Measurements from ENCODE around the gene CHERP. TPM values are rescaled to one million over a fixed set of nuclear protein-coding genes. Genes with fewer than 3 reads are reported as not detected.
A peak's percentile ranks its signal among the peaks of the same experiment; 100 is the strongest.

Gene CHERP
- total and polyA plus RNA-seq, 2 of the 8 experiments (the other 6 are each of a cell fraction or from before 2014, with no cell fraction given): 13.9 to 73.7 TPM

DNA sequence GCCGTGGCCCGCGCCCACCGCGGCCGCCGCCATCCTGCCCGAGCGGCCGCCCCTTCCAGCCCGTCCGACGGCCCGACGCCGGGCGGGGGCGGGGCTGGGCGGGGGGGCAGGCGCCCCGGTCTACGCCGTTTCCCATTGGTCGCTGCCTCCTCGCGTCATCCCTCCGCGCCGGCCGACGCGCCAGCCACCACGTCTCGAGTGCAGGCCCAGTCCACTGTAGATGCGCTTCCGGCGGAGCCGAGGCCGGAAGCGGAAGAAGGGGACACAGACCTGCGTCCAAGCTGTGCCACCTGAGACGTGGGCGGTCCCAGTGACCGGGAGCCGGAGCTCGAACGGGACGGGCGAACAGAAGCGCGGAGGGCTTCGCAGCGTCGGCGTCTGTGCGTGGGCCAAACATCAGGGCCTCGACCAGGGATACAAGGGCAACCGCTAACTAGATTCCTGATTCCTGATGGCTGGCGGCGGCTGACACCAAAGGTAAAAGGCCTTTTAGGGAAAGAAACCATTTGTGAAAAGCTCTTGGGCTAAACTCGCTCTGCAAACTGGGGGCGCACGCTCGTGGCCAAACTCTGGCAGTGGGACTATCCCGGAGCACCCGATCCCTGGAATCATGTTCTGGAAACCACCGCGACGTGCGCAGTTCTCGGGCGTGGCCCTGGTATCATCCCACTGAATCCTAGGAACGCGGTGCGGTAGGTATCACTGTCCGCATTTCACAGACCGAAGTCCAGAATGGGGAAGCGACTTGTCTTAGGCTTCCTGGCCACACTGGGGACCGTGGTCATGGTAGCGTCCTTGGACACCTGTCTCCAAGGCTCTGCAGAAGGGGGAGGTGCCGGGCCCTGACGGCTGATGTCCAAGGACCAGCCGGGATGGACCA is 30.3 kb upstream of the CHERP start, which contains the start of gene SLC35E1:
TSS of gene SLC35E1 (minus strand) at position 84 of the 880 bp plus-strand sequence. CDS start at position 33, 51 bp downstream.
- Histone ChIP-seq H2BK120ac (replicated peaks; ENCODE audit: low read depth, low read length) (no peak within 1 kb of the TSS), H3K36me3 (ENCODE audit: control insufficient read depth in 2 of 4, insufficient read depth in 4 of 4, low read length in 3 of 4) (peaks cover 0 to 22% (median 7%) of the 10 kb centered on the region in 4 experiments; a peak in 6 of 8 replicates), H4K91ac (replicated peaks; ENCODE audit: insufficient read length, low read length) (peak within 1 kb of the TSS; percentile 91), H3K27me3 (replicated peaks in 1 of 4; ENCODE audit: control insufficient read depth in 3 of 4, extremely low read depth in 1 of 4, insufficient read depth in 3 of 4, low read length in 3 of 4) (no peaks in the 10 kb centered on the region), H3K27ac (ENCODE audit: low read depth, low read length) (peak within 1 kb of the TSS; percentile 43; the same call in 1 of the 2 replicates), H3K56ac (replicated peaks; ENCODE audit: insufficient read length, low read depth, low read length) (peak within 1 kb of the TSS; percentile 49), H2BK5ac (ENCODE audit: low read depth, low read length) (peak within 1 kb of the TSS; percentile 35; the same call in 1 of the 2 replicates), H3K79me2 (ENCODE audit: control insufficient read depth in 1 of 2, insufficient read depth in 2 of 2, low read length in 2 of 2) (peaks cover 0 to 46% of the 10 kb centered on the region in 2 experiments; a peak in 3 of 4 replicates), H3K4me2 (ENCODE audit: insufficient read depth in 1 of 2, low read depth in 2 of 2, low read length in 2 of 2) (peak within 1 kb of the TSS; percentile 94 to 95), H3K4ac (replicated peaks; ENCODE audit: insufficient read length, low read depth, low read length) (peak within 1 kb of the TSS; percentile 58), H3K79me1 (ENCODE audit: low read depth, low read length) (peaks cover 21% of the 10 kb centered on the region), H3K4me3 (ENCODE audit: extremely low read depth in 1 of 4, insufficient read depth in 2 of 4, low read depth in 3 of 4, low read length in 4 of 4) (peak within 1 kb of the TSS; percentile 82 to 98 (median 88)), H2BK12ac (ENCODE audit: low read depth, low read length) (no peak within 1 kb of the TSS), H4K5ac (ENCODE audit: insufficient read length, low read depth, low read length) (peak within 1 kb of the TSS; percentile 46), H3K14ac (ENCODE audit: insufficient read length) (no peak within 1 kb of the TSS), H3K18ac (ENCODE audit: extremely low read depth, low read length) (no peak within 1 kb of the TSS), H3K23ac (ENCODE audit: insufficient read length) (no peak within 1 kb of the TSS), H2BK20ac (ENCODE audit: low read length) (no peak within 1 kb of the TSS), H2AK5ac (ENCODE audit: low read depth, low read length) (no peak within 1 kb of the TSS), H3K23me2 (ENCODE audit: low read depth, low read length) (peaks cover 9% of the 10 kb centered on the region; the same call in 1 of the 2 replicates), H4K20me1 (replicated peaks in 1 of 2; ENCODE audit: control insufficient read depth in 1 of 2, insufficient read depth in 2 of 2, low read length in 2 of 2) (peaks cover 4 to 15% of the 10 kb centered on the region in 2 experiments), H3K9ac (replicated peaks in 1 of 4; ENCODE audit: extremely low read depth in 1 of 4, low read depth in 3 of 4, low read length in 3 of 4) (peak within 1 kb of the TSS; percentile 78 to 82 (median 80)), H2BK15ac (ENCODE audit: low read length) (no peak within 1 kb of the TSS), H2AFZ (ENCODE audit: low read length) (peak within 1 kb of the TSS; percentile 75; the same call in 1 of the 2 replicates), H3K9me3 (ENCODE audit: insufficient read depth in 2 of 2, low read depth in 1 of 2, low read length in 1 of 2) (no peaks in the 10 kb centered on the region), H3K4me1 (replicated peaks in 1 of 4; ENCODE audit: control insufficient read depth in 3 of 4, insufficient read depth in 4 of 4, low read length in 3 of 4) (peaks cover 0 to 6% (median 3%) of the 10 kb centered on the region in 4 experiments; a peak in 5 of 7 replicates), H4K8ac (ENCODE audit: extremely low read depth, insufficient read depth, low read length) (peak within 1 kb of the TSS; percentile 95)
- POLR2A ChIA-PET (ENCODE audit: partially characterized antibody): interaction anchor here (1.0 to 6.6 kb wide), 11 partner anchors 10 to 88 kb away, joined by 3 to 58 read pairs (median 6); partner anchors contain the start of genes MED26, SMIM7 and TMEM38A
- DNase-seq (ENCODE audit: low read depth in 1 of 2, low spot score in 2 of 2) (peak; percentile 90 to 93), FAIRE-seq (no peak)
- CTCF ChIA-PET (ENCODE audit: partially characterized antibody): interaction anchor here (1.0 kb wide), 1 partner anchor 76 kb away, joined by 4 read pairs; the partner anchor contains the start of genes C19orf44 and CALR3
- WGBS, 2 experiments (ENCODE audit: extremely low coverage in 1 of 2, insufficient coverage in 1 of 2, insufficient read length in 1 of 2, insufficient replicate concordance in 2 of 2, low coverage in 1 of 2, low lambda C conversion rate in 2 of 2, missing lambda C conversion rate in 1 of 2): 2% methylated on average over 51 of the region's 83 CpGs; no CpG with 5 or more reads in 1 of the 2 experiments
- no peak for TF ChIP-seq SIRT6 (IDR thresholded peaks at IDR 0.05; ENCODE audit: low read length)
- no peak for TF ChIP-seq CHD1 (IDR thresholded peaks at IDR 0.05; ENCODE audit: low read depth, low read length)
- TF ChIP-seq KDM4A (IDR thresholded peaks at IDR 0.05; ENCODE audit: low read depth, low read length, severe bottlenecking): peak; percentile 100
- TF ChIP-seq EZH2 (IDR thresholded peaks at IDR 0.05; ENCODE audit: low read depth, low read length, severe bottlenecking): no peak
- TF ChIP-seq, protein P1, sequence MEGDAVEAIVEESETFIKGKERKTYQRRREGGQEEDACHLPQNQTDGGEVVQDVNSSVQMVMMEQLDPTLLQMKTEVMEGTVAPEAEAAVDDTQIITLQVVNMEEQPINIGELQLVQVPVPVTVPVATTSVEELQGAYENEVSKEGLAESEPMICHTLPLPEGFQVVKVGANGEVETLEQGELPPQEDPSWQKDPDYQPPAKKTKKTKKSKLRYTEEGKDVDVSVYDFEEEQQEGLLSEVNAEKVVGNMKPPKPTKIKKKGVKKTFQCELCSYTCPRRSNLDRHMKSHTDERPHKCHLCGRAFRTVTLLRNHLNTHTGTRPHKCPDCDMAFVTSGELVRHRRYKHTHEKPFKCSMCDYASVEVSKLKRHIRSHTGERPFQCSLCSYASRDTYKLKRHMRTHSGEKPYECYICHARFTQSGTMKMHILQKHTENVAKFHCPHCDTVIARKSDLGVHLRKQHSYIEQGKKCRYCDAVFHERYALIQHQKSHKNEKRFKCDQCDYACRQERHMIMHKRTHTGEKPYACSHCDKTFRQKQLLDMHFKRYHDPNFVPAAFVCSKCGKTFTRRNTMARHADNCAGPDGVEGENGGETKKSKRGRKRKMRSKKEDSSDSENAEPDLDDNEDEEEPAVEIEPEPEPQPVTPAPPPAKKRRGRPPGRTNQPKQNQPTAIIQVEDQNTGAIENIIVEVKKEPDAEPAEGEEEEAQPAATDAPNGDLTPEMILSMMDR (IDR thresholded peaks at IDR 0.05; ENCODE audit: control extremely low read depth in 1 of 3, insufficient read depth in 1 of 3, low read depth in 1 of 3, low read length in 3 of 3): no peak
- peak; percentile 85 for TF ChIP-seq TAF1 (IDR thresholded peaks at IDR 0.05; ENCODE audit: low read depth, low read length)
- peak; percentile 69 for TF ChIP-seq POLR2AphosphoS5 (IDR thresholded peaks at IDR 0.05; ENCODE audit: low read depth, low read length)
- no peak for TF ChIP-seq HDAC2 (IDR thresholded peaks at IDR 0.05; ENCODE audit: borderline replicate concordance in 1 of 2, low read depth in 2 of 2, low read length in 2 of 2)

Measured in H1 (cell line).